Fibroblast of lung (primary cell): Measurements from ENCODE around the gene WDFY3. TPM values are rescaled to one million over a fixed set of nuclear protein-coding genes. Genes with fewer than 3 reads are reported as not detected.

Source experiments
- DNase-seq, 2 donors: peaks; one replicate each; pipeline versions ENCODE4 v3.0.0 to v3.0.0-alpha.2; 2010; ENCODE audit warnings: low read depth in 2 of 2
- H2AFZ ChIP-seq: 2 replicates; pipeline ENCODE4 v1.5.1; 2012; ENCODE audit warnings: low read length, control low read depth, inconsistent platforms
- H3K27ac ChIP-seq: 2 replicates; pipeline ENCODE4 v1.5.1; 2011; ENCODE audit warnings: low read length, control low read depth; ENCODE audit not compliant: insufficient read depth
- H3K27me3 ChIP-seq: 2 replicates; pipeline ENCODE4 v1.5.1; 2011; ENCODE audit warnings: mild to moderate bottlenecking, low read length; ENCODE audit not compliant: control insufficient read depth, insufficient read depth
- H3K36me3 ChIP-seq: 2 replicates; pipeline ENCODE4 v1.5.1; 2011; ENCODE audit warnings: low read length; ENCODE audit not compliant: control insufficient read depth, insufficient read depth
- H3K4me1 ChIP-seq: 2 replicates; pipeline ENCODE4 v1.5.1; 2011; ENCODE audit warnings: low read length; ENCODE audit not compliant: control insufficient read depth, insufficient read depth; ENCODE audit errors: extremely low read depth
- H3K4me2 ChIP-seq: 2 replicates; pipeline ENCODE4 v1.5.1; 2011; ENCODE audit warnings: low read length, control low read depth; ENCODE audit not compliant: insufficient read depth; ENCODE audit errors: extremely low read depth
- H3K4me3 ChIP-seq, 4 experiments: fragments of 200-600 bp in 1 of 4; sonication (generic) in 1 of 4; replicated peaks in 1 of 4; 2 replicates each; pipeline ENCODE4 v1.5.1; 2011 to 2016; ENCODE audit warnings: low read length in 4 of 4, low read depth in 3 of 4, mild to moderate bottlenecking in 3 of 4, control low read depth in 2 of 4, inconsistent platforms in 1 of 4, mixed read lengths in 1 of 4; ENCODE audit not compliant: insufficient read depth in 1 of 4; ENCODE audit errors: control extremely low read depth in 1 of 4
- H3K79me2 ChIP-seq: 2 replicates; pipeline ENCODE4 v1.5.1; 2012; ENCODE audit warnings: mild to moderate bottlenecking, low read length, inconsistent platforms; ENCODE audit not compliant: control insufficient read depth, insufficient read depth
- H3K9ac ChIP-seq: 2 replicates; pipeline ENCODE4 v1.5.1; 2011; ENCODE audit warnings: mild to moderate bottlenecking, low read length, control low read depth; ENCODE audit not compliant: insufficient read depth
- H3K9me3 ChIP-seq: 2 replicates; pipeline ENCODE4 v1.5.1; 2012; ENCODE audit warnings: low read depth, low read length; ENCODE audit not compliant: control insufficient read depth, insufficient read depth
- H4K20me1 ChIP-seq: 2 replicates; pipeline ENCODE4 v1.5.1; 2011; ENCODE audit warnings: low read length; ENCODE audit not compliant: control insufficient read depth, insufficient read depth; ENCODE audit errors: extremely low read depth
- EZH2 ChIP-seq: IDR thresholded peaks from 2 replicates; pipeline ENCODE4 v1.5.1; 2012; ENCODE audit warnings: low read length, control low read depth, mild to moderate bottlenecking; ENCODE audit errors: missing control alignments
- polyA plus RNA-seq, 2 donors: library from polyadenylated mRNA; depleted of rRNA in 1 of 2; stranded (reverse) in 1 of 2; unstranded in 1 of 2; fragments of >200 nt; gene quantifications; 2 replicates each; pipeline ENCODE4 v1.2.1, GENCODE V29; 2011 to 2012; ENCODE audit warnings: missing spikeins in 1 of 2
- total RNA-seq: library from RNA; depleted of rRNA; stranded (reverse); fragments of >200 nt; gene quantifications from 2 replicates; pipeline ENCODE4 v1.2.1, GENCODE V29; 2014
- TF ChIP-seq, protein P1 (sequence below), 2 donors: IDR thresholded peaks in 1 of 2; conservative IDR thresholded peaks in 1 of 2; 1 replicate in 1 of 2; 2 replicates in 1 of 2; pipeline ENCODE4 v1.5.1; 2011 to 2012; ENCODE audit warnings: low read length in 2 of 2, control low read depth in 1 of 2, inconsistent platforms in 1 of 2, low read depth in 1 of 2, mild to moderate bottlenecking in 1 of 2

The WDFY3 gene
- total and polyA plus RNA-seq, 2 donors (not counting 1 experiment from before 2014, with no cell fraction given) = 26.8 to 88.8 TPM

DNA sequence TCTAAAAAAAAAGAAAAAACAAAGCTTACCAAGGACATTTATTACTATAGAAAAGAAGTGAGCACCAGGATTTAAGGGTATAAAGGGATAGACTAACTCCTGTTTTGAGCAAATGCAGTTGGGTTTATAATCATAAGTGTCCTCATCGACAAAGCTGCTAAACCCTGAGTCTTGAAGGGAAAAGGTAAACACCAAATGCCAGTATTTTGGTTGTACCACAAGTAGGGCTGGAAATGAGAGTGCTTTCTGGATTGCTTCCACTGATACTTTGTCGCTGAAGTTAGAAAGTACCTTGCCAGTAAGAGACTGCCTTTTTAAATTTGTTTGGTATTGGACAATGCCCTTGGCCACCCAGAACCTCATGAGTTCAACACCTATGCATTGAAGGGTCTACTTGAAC is 53.7 kb downstream of the WDFY3 start:
- TF ChIP-seq, protein P1, sequence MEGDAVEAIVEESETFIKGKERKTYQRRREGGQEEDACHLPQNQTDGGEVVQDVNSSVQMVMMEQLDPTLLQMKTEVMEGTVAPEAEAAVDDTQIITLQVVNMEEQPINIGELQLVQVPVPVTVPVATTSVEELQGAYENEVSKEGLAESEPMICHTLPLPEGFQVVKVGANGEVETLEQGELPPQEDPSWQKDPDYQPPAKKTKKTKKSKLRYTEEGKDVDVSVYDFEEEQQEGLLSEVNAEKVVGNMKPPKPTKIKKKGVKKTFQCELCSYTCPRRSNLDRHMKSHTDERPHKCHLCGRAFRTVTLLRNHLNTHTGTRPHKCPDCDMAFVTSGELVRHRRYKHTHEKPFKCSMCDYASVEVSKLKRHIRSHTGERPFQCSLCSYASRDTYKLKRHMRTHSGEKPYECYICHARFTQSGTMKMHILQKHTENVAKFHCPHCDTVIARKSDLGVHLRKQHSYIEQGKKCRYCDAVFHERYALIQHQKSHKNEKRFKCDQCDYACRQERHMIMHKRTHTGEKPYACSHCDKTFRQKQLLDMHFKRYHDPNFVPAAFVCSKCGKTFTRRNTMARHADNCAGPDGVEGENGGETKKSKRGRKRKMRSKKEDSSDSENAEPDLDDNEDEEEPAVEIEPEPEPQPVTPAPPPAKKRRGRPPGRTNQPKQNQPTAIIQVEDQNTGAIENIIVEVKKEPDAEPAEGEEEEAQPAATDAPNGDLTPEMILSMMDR (conservative IDR thresholded peaks at IDR 0.05 in 1 of 2, IDR thresholded peaks at IDR 0.05 in 1 of 2; ENCODE audit: low read depth in 1 of 2, low read length in 2 of 2) = no peak
- TF ChIP-seq EZH2 = no peak
- Histone ChIP-seq H3K9me3 (no peaks in the 10 kb centered on the region), H3K79me2 (peaks cover 8% of the 10 kb centered on the region), H3K27ac (no peak overlapping the region), H3K9ac (no peak overlapping the region), H3K4me2 (no peak overlapping the region), H2AFZ (no peak overlapping the region), H3K36me3 (no peaks in the 10 kb centered on the region), H3K4me3 (no peak overlapping the region), H3K4me1 (no peaks in the 10 kb centered on the region), H3K27me3 (no peaks in the 10 kb centered on the region), H4K20me1 (no peaks in the 10 kb centered on the region)
- DNase-seq = no peak

DNA sequence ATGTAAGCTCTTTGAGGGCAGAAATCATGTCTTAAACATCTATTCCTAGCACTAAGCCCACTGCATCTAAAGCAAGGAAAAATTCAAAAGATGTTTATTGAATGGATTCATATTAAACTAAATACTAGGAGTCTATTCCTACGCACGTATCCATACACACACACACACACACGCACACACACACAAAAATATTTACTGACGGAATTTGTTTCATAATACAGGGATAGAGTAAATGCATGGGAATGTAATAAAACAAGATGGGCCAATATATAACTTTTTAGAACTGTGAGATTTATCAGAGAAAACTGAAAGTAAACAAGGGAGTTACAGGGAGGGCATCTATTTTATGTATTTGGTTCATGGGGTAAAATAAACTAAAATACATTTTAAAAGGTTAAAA is 57.6 kb downstream of the WDFY3 start:
- no peak for DNase-seq
- peaks cover 2% of the 10 kb centered on the region for H3K79me2 ChIP-seq

DNA sequence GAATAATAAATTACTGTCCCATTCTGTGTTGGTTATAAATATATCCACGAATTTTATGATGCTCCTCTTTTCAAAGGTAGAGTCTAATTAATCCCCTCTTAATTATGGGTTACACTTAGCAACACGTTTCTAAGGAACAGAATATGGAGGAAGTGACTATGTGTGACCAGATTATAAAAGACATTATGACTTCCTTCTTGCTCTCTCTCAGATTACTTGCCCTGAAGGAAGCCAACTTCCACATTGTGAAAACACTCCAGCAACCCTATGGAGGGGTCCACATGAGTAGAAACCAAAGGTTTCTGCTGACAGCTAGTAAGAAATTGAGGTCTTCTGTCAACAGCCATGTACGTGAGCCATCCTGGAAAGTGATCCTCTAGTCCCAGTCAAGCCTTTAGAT is 59.3 kb downstream of the WDFY3 start:
- peaks cover 2% of the 10 kb centered on the region for H3K79me2 ChIP-seq

More for the DNA sequence above, 57.6 kb downstream of the WDFY3 start:
- Histone ChIP-seq H3K4me2 (no peak overlapping the region), H3K27me3 (no peaks in the 10 kb centered on the region), H3K36me3 (no peaks in the 10 kb centered on the region), H3K9me3 (no peaks in the 10 kb centered on the region), H3K4me3 (no peak overlapping the region), H3K27ac (no peak overlapping the region), H2AFZ (no peak overlapping the region), H3K9ac (no peak overlapping the region), H3K4me1 (no peaks in the 10 kb centered on the region), H4K20me1 (no peaks in the 10 kb centered on the region)
- TF ChIP-seq, protein P1 (conservative IDR thresholded peaks at IDR 0.05 in 1 of 2, IDR thresholded peaks at IDR 0.05 in 1 of 2; ENCODE audit: low read depth in 1 of 2, low read length in 2 of 2) = no peak
- TF ChIP-seq EZH2 = no peak

More for the DNA sequence above, 59.3 kb downstream of the WDFY3 start:
- H3K4me2 ChIP-seq = no peak overlapping the region
- no peaks in the 10 kb centered on the region for H3K4me1 ChIP-seq
- no peaks in the 10 kb centered on the region for H4K20me1 ChIP-seq
- H3K36me3 ChIP-seq = no peaks in the 10 kb centered on the region
- no peak overlapping the region for H3K4me3 ChIP-seq
- no peak for DNase-seq
- H3K27ac ChIP-seq = no peak overlapping the region
- no peak for TF ChIP-seq EZH2
- TF ChIP-seq, protein P1 (conservative IDR thresholded peaks at IDR 0.05 in 1 of 2, IDR thresholded peaks at IDR 0.05 in 1 of 2; ENCODE audit: low read depth in 1 of 2, low read length in 2 of 2) = no peak
- H2AFZ ChIP-seq = no peak overlapping the region
- no peaks in the 10 kb centered on the region for H3K9me3 ChIP-seq
- H3K27me3 ChIP-seq = no peaks in the 10 kb centered on the region
- no peak overlapping the region for H3K9ac ChIP-seq
